ENCODE results near the gene TMEM167A.

TMEM167A gene

DNA sequence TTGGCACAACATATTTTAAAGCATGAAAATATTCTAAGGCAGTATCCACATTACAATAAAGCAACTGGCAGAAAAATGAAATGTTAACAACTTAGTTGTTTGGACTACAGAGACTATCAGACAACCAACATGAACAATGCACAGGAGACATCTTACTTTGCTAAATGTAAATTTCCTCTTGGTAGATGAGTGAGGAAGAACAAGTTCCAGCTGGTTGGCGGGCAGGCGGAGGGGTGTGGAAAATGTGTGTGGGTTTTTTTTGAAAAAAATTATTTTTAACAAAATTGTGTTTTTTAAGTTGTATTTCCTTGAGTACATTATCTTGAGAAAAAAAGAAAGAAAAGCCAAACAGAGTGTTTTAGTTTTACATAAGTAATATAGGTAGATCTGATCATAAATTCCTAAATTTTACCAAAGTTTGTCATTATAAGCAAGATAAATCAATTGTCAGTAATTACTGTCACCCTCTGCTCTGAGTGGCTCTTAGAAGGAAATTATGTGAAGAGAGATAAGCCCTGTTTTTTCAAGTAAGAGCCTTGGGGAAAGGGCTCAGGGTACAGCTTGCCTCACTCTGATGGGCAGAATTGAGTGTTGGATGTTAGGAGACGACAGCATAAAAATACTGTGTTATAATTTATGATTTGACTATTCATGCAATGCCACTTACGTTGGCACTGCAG, 42.5 kb downstream of the TMEM167A start:
- no peak for DNase-seq

DNA sequence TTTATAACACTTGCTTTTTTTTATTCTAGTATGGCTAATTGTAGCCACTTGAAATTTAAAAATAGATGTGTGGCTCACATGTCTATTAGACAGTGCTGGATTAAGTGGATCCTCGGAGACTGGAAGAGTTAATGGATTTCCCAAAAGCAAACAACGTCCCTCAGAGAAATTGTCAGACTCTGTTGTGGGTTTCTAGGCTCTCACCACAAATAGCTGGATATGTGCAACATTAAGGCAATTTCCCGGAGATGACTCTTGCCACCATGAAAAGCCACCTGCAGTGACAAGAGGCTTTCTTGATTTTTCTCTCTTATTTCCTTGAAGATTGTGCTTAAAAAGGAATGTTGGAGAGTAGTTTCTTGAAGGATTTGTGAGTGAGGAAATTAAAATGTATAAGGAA, 43.2 kb downstream of the TMEM167A start:
- DNase-seq, result no peak

DNA sequence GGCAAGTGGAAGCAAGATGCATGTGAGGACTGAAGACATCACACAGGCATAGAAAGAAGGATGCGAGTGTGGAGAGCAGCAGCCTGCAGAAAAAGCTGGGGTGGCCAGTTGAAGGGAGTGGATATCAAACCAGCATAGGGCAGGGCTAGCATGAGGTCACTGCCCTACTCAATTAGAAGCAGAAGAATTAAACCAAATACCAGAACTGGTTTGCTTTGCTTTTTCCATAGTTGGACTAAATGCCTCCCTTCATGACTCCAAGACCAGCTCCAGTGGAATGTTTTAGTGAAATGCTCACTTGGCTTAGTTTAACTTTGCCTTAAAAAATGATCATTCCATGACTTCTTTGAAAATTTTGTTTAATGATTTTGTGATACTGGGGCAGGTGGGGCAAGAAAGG, 45.8 kb downstream of the TMEM167A start:
- no peak for DNase-seq

DNA sequence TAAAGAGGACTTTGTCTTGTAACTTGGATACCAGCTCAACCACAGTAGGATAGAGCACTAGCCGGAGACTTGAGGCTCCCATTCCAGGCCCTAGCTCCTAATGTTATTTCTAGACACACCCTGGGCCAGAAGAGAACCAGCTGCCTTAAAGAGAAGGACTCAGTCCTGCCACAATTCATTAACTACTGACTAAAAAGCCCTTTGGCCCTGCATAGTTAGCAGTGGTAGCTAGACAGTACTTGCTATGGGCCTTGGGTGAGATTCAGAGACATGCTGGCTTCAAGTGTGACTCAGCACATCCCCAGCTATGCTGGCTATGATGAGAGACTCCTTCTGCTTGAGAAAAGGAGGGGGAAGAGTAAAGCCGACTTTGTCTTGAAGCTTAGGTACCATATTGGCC, 47.3 kb downstream of the TMEM167A start:
- DNase-seq, result no peak

DNA sequence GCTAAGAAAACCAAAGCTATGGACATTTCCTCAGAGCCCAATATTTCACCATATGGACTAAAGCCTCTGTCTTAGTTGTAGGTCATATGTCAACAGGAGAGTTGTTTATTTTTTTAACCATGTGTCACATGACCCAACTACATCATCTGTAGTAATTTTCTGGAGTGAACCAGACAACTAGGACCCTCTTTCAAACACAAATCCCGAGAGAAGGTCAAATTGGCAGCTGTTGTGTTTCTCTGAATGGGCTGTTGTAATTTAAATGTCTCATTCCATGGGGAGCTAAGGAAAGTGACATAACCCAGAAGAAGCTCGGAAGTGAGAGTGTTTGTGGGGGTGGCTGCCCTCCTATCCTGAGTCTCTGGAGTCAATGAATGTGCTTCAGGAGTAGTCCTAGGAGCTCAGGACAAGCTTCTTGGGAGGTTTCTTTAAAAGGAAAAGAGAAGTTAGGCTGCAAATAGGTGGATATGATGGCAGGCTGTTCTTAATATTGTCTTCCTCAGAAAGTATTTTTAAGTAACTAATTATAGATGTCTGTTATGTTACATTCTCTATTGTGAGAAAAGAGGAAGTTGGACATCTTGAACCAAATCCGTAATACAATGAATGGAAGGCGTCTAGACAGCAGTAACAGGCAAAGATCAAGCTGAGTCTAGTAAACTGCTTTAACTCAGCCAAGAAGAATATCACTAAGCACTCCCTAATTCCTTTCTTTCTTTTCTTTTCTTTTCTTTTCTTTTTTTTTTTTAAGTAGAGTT, 50.1 kb downstream of the TMEM167A start:
- no peak for DNase-seq

DNA sequence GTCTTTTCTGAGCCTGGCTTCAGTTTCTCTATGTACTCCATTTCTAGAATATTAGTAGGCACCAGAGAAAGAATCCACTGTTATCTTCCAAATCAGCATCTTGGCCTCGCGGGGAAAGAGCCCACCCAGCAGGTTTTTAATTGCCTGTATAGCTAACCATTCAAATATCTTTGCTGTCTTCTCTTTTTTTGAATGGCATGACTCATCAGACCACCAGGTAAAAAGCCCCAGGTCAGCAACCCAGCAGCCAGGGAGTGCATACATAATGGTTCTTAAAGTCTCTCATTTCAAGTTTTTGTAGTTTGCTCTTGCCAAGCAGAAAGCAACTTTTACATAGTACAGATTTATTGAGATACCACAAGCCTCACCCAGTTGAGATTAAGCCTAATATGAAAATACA, 50.7 kb downstream of the TMEM167A start:
- DNase-seq, result no peak

DNA sequence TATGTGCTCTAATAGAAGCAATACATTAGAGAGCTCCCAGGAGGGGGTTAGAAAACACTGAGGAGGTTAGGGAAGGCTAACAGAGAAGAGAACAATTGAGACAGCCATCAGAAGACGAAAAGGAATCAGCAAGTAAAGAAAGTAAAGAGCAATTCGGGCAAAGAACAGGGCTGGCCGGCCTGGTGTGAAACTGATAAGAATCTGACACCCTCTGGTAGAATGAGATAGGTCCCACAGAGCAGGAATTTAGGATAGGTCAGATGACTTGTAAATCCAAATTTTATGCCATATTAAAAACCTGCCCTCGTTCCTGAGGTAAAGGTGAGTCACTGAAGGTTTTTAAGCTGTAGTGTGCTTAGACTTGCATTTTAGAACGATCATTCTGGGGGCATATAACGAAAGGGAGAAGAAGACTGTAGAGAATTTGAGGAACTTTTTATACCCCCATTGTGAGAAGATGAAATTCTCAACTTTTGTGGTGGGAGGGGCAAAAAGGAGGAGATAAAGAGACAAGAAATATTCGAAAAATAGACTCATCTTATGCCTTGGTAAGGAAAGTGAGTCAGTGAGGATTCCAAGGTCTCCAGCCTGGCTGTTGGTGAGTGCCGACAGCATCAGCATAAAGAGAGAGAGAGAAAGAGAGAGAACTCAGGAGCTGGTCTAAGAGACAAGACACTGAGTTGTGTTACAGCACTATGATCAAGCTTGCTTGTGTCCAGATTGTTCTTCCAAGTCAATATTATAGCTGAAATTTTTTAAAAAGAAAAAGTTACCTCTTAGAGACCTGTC, 51.3 kb downstream of the TMEM167A start:
- DNase-seq, result no peak

DNA sequence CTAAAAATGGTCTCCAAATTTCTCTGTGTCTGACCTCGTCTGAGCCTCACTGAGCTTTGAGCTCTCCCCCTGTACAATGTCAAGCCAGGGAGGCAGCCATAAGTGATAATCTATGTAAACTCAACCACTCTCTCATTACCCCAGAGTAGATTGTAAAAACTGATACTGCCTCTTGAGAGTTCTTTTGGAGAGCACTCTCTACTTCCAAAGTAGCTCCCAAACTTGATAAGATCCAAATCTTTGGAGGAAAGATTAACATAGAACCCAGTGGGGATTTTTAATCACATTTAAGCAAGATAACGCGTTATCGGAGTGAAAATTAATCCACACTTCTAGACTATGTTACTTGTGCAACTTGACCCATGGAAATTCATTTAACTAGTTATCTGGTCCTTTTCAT, 54.9 kb downstream of the TMEM167A start:
- DNase-seq, result no peak

DNA sequence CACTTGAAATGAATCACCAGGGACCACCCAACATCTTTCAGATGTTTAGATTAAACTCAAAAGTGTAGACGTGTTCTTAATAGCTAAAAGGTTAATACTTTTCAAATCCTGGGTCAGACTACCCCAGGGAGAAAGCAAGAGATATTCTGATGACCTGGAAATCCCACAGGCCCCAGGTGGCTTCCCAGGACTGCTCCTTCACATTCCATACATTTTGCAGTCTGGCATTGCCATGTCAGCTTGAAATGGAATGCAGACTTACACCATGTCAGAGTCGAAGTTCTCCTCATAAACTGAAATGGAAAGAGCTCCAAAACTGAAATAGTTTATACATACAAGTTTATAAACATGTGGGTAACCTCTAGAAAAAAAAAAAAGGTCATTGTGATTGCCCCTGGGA, 61.5 kb downstream of the TMEM167A start:
- no peak for DNase-seq

DNA sequence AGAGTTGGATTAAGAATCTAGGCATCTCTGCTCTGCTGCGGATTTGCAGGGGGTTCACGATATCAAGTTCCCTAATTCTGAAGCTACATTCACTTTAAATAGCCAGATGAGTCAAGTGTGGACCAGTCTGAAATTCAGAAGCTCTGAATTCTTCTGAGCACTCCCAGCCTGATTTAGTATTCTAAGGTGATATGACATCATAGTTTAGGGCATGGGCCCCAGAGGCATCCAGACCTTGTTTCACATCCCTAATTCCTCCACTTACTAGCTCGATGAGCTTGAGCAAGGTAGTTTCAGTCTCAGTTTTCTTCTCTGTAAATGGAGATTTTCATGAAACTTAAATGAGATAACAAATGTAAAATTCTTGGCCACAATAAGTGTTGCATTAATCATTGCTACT, 65.2 kb downstream of the TMEM167A start:
- DNase-seq, result no peak

DNA sequence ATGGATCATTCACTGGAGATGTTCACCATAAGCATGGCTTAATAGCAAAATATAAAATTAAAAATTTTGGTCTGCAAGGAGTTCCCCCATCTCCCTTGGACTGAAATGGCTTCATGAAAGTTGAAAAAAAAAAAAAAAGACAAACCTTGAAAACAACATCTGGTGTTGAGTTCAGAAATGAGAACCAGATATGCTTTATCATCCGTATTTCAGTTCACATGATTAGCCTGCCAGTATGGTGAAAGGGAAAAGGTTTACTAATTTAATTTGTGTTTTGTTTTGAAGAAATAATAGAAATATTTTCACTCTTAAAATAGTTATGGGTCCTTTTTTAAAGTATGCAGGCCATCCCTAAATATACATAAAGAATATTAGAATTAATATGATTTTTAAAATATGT, 67.8 kb downstream of the TMEM167A start:
- no peak for DNase-seq

DNA sequence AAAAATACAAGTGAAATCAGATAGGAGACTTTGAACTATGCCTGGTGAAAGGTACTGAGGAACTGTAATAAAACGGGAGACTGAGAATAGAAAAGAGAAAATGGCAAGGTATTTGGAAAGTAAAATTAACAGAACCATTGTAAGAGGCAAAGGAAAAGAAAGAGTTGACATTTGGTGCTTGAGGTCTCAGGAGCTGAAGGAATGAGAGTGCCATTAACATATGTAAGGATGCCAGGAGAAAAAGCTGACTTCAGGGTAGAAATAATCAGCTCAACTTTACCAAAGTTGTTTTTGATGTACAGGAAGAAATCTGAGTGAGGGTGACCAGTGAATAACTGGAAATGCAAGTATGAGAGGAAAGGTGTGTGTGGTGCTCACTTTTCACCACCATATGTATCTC, 69.4 kb downstream of the TMEM167A start:
- DNase-seq, result no peak

DNA sequence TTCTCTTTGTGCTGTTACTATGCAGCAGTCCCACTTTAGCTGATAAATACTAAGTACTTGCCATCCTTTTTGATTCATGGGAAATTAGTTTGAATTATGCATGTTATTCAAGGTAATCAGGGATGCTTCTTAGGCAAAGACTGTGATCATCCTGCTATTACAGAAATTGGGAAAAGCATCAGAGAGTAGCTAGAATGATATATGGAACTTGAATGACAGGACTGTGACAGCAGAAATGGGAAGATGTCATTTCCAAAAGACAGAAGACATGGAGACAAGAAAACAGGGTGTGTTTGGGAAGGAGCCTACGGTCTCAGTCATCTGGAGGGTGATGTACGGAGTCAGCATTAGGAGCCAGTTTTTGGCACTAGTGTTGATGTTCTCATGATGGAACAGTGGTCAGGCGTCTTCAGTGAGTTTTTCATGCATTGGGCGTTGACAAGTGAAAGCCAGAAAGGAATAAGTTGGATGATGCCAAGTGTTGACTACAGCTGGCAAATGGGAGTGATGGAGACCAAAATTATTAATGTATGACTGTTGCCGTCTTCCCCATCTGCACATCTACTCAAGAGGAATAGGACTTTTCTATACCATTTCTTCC, 70.4 kb downstream of the TMEM167A start:
- no peak for DNase-seq

DNA sequence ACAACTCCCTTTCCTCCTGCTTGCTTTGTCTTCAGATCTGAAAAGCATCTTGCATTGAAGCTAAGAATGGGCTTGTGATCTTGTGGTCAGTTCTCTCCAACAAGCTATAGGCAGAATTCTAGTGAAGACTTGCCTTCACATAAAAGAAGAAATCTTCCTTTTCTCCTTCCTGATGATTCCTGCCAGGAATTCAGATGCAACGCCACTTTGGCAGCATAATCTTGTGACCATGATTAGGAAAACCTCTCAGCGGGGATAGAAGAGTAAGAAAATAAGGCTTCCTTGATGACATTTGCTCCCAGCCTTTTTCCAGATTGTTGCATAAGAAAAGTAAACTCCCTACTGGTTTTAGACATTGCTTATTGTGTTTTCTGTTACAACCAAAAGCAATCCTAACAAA, 73.4 kb downstream of the TMEM167A start:
- no peak for DNase-seq

All from stimulated activated naive CD4-positive, alpha-beta T cell treated with Interleukin-2 at 50 U/mL for 16 hours (primary cell).